Heart right ventricle (tissue), 16 donors: ENCODE data around the gene ACOXL. TPM values are rescaled to one million over a fixed set of nuclear protein-coding genes. Genes with fewer than 3 reads are reported as not detected.

Experiments
- ATAC-seq, 8 donors: fragments of 200-7000 bp; cut with Tn5 transposase; one replicate each; pipeline ENCODE4 v1.9.1; 2020; ENCODE audit warnings: mild to moderate bottlenecking in 8 of 8, moderate library complexity in 8 of 8, moderate number of reproducible peaks in 1 of 8
- DNase-seq, 2 donors: peaks; one replicate each; pipeline ENCODE4 v3.0.0-alpha.2; 2020
- H3K27ac ChIP-seq, 10 donors: fragments of 200-600 bp; sonication (generic) in 2 of 10; one replicate each; pipeline versions ENCODE4 v1.5.0 to v1.8.0; 2020 to 2022; ENCODE audit warnings: mild to moderate bottlenecking in 3 of 10
- H3K27me3 ChIP-seq, 7 donors: fragments of 200-600 bp; one replicate each; pipeline ENCODE4 v1.8.0; 2021 to 2022; ENCODE audit warnings: mild to moderate bottlenecking in 2 of 7
- H3K36me3 ChIP-seq, 9 donors: fragments of 200-600 bp; sonication (generic) in 1 of 9; one replicate each; pipeline versions ENCODE4 v1.5.0 to v1.8.0; 2020 to 2022; ENCODE audit warnings: mild to moderate bottlenecking in 2 of 9
- H3K4me1 ChIP-seq, 9 donors: fragments of 200-600 bp; sonication (generic) in 1 of 9; one replicate each; pipeline versions ENCODE4 v1.5.0 to v1.8.0; 2020 to 2022; ENCODE audit warnings: mild to moderate bottlenecking in 4 of 9
- H3K4me3 ChIP-seq, 10 donors: fragments of 200-600 bp; sonication (generic) in 2 of 10; one replicate each; pipeline versions ENCODE4 v1.5.0 to v1.8.0; 2020 to 2022; ENCODE audit warnings: mild to moderate bottlenecking in 7 of 10, moderate library complexity in 2 of 10
- H3K9me3 ChIP-seq, 11 donors: fragments of 200-600 bp in 10 of 11; sonication (generic) in 2 of 11; one replicate each; pipeline versions ENCODE4 v1.5.0 to v1.8.0; 2013 to 2022; ENCODE audit warnings: mild to moderate bottlenecking in 2 of 11, control low read depth in 1 of 11, moderate library complexity in 1 of 11
- WGBS, 2 donors: extraction: QIAGEN DNeasy Blood & Tissue Kit; methylation state at CpG; one replicate each; pipeline ENCODE4 v1.1.7; 2013; ENCODE audit warnings: inconsistent platforms in 1 of 2; 5-methylcytosine and 5-hydroxymethylcytosine counted together
- intact Hi-C, 10 donors: fragments of 100-400 bp; cut with DNase I; formaldehyde crosslinking; loops; one replicate each; pipeline versions ENCODE4 v1.11.1 to v1.14.2; 2022
- polyA plus RNA-seq, 2 donors: library from polyadenylated mRNA; stranded (reverse); fragments of 200-250 nt; gene quantifications; one replicate each; pipeline ENCODE4 v1.2.3, GENCODE V29; 2013
- total RNA-seq, 10 donors: library from RNA; stranded (reverse); fragmentation: NEBNext Ultra II Directional in 3 of 10; extraction: Animal tissue kit (Norgen Biotek cat#: 25700) in 3 of 10; gene quantifications; one replicate each; pipeline versions ENCODE4 v1.2.1 to v1.2.4, GENCODE V29; 2021 to 2023
- TF ChIP-seq, protein P1 (sequence below), 9 donors: fragments of 200-600 bp; sonication (generic) in 2 of 9; IDR thresholded peaks; one replicate each; pipeline versions ENCODE4 v1.5.0 to v1.8.0; 2021 to 2022; ENCODE audit warnings: antibody characterized with exemption in 9 of 9, mild to moderate bottlenecking in 5 of 9, moderate library complexity in 1 of 9
- donor health status: Arrhythmogenic right ventricular cardiomyopathy.
- donor health status: ischemic (EF 13 %, LVEDD 7.1; RV severe dilation, severe dysfunction).
- donor health status: healthy with polysubstance abuse.
- donor health status: DM: no; HTN: yes; CAD: no.
- donor health status: DM: no; HTN: no; CAD: no.
- donor health status: ischemic (EF 25% LVEDD 6.9; RV normal size, moderate dysfunction).
- donor health status: ischemic (EF 25% LVEDD 5.7; RV mildly dilated, moderate dysfunction).
- donor health status: healthy.
- donor health status: DM: yes; HTN: yes; CAD: no.
- donor health status: Ischemic cardiomyopathy.
- donor health status: ischemic (EF 35%, LVEDD 5.7; RV mildly dilated, moderate dysfunction).
- donor health status: nonischemic (EF 11% LVEDD 7.7; RV severe dilation, severe dysfunction).
- donor health status: DM: yes; HTN: yes; CAD: no.
- donor health status: PGD.
- donor health status: ischemic (EF 29% LVEDD 5.4; RV normal size, mild dysfunction).
- donor health status: nonischemic (EF 23%, LVEDD 6.1; RV moderate dilation, normal function).

Gene ACOXL
- total and polyA plus RNA-seq, 12 donors, result not detected

- no peak for DNase-seq
Observed at GRCh38 chr2:111166115-111166514, 433.7 kb downstream of the ACOXL start.

GRCh38 chr2:111167076-111167862, 434.9 kb downstream of the ACOXL start:
- H3K4me1 ChIP-seq, result peaks cover 0 to 43% (median 26%) of the 10 kb centered on the region in 9 donors
- no peak for ATAC-seq
- H3K9me3 ChIP-seq, result no peaks in the 10 kb centered on the region
- H3K27me3 ChIP-seq, result no peaks in the 10 kb centered on the region
- no peak overlapping the region for H3K27ac ChIP-seq
- no peak for DNase-seq
- H3K36me3 ChIP-seq, result peaks cover 0 to 33% (median 9%) of the 10 kb centered on the region in 9 donors
- WGBS, 2 donors, result 94 to 95% methylated on average over 9 of the region's 9 CpGs
- no peak overlapping the region for H3K4me3 ChIP-seq
- intact Hi-C loops, result no loop called here
- TF ChIP-seq, protein P1, sequence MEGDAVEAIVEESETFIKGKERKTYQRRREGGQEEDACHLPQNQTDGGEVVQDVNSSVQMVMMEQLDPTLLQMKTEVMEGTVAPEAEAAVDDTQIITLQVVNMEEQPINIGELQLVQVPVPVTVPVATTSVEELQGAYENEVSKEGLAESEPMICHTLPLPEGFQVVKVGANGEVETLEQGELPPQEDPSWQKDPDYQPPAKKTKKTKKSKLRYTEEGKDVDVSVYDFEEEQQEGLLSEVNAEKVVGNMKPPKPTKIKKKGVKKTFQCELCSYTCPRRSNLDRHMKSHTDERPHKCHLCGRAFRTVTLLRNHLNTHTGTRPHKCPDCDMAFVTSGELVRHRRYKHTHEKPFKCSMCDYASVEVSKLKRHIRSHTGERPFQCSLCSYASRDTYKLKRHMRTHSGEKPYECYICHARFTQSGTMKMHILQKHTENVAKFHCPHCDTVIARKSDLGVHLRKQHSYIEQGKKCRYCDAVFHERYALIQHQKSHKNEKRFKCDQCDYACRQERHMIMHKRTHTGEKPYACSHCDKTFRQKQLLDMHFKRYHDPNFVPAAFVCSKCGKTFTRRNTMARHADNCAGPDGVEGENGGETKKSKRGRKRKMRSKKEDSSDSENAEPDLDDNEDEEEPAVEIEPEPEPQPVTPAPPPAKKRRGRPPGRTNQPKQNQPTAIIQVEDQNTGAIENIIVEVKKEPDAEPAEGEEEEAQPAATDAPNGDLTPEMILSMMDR (IDR thresholded peaks at IDR 0.05), result no peak

More at GRCh38 chr2:111166115-111166514, 433.7 kb downstream of the ACOXL start:
- Histone ChIP-seq H3K27me3 (no peaks in the 10 kb centered on the region), H3K4me3 (no peak overlapping the region), H3K4me1 (peaks cover 0 to 55% (median 37%) of the 10 kb centered on the region in 9 donors), H3K27ac (no peak overlapping the region), H3K36me3 (peaks cover 0 to 33% (median 11%) of the 10 kb centered on the region in 9 donors), H3K9me3 (no peaks in the 10 kb centered on the region)
- intact Hi-C loops, result no loop called here
- TF ChIP-seq, protein P1 (IDR thresholded peaks at IDR 0.05), result no peak
- WGBS, 2 donors, result 95 to 97% methylated on average over 5 of the region's 5 CpGs
- ATAC-seq, result no peak

- intact Hi-C loops, result no loop called here
- WGBS, 2 donors, result 92 to 93% methylated on average over 4 of the region's 4 CpGs
- Histone ChIP-seq H3K4me3 (no peak overlapping the region), H3K27ac (no peak overlapping the region), H3K4me1 (peaks cover 0 to 38% (median 22%) of the 10 kb centered on the region in 9 donors), H3K9me3 (no peaks in the 10 kb centered on the region), H3K27me3 (no peaks in the 10 kb centered on the region), H3K36me3 (peaks cover 0 to 33% (median 9%) of the 10 kb centered on the region in 9 donors)
- no peak for ATAC-seq
- TF ChIP-seq, protein P1 (IDR thresholded peaks at IDR 0.05), result no peak
- DNase-seq, result no peak
Observed at GRCh38 chr2:111167863-111168162, 435.4 kb downstream of the ACOXL start.

Other genes starting within 250 kb of the ACOXL start
- gene RGPD6, start 155.4 kb upstream of the ACOXL start, total RNA-seq, result 10 to 100 TPM in 8 of 10 donors, 1 to 10 TPM in 2; 4.7 to 27.8 (median 12.0) TPM
- 10 to 100 TPM in 1 of 2 donors, 1 to 10 TPM in 1; 4.5 to 13.8 TPM for gene RGPD6, start 155.4 kb upstream of the ACOXL start, polyA plus RNA-seq
- 1 to 10 TPM in 5 of 10 donors, under 1 TPM in 5; 0.12 to 4.5 (median 0.77) TPM for gene BUB1, start 54.5 kb upstream of the ACOXL start, total RNA-seq
- gene BUB1, start 54.5 kb upstream of the ACOXL start, polyA plus RNA-seq, result under 1 TPM; 0.15 to 0.20 TPM